NCI-H510A treated with DMSO at 0.1 percent for 48 hours (cell line): Measurements from ENCODE around the gene LGI4.

ENCODE experiments used
- DNase-seq: peaks from one replicate; lab custom pipeline; 2025; lab: John Stamatoyannopoulos, UW

Gene LGI4

GRCh38 chr19:35123573-35123972, 11.3 kb downstream of the LGI4 start:
- DNase-seq = no peak

GRCh38 chr19:35122687-35123551, 11.9 kb downstream of the LGI4 start:
- no peak for DNase-seq

GRCh38 chr19:35120898-35121297, 14.0 kb downstream of the LGI4 start:
- DNase-seq = no peak

GRCh38 chr19:35120492-35120891, 14.4 kb downstream of the LGI4 start:
- no peak for DNase-seq

- DNase-seq = no peak
Measured at GRCh38 chr19:35119578-35120155, 15.2 kb downstream of the LGI4 start.

GRCh38 chr19:35119091-35119490, 15.8 kb downstream of the LGI4 start:
- DNase-seq = no peak

GRCh38 chr19:35118268-35119020, 16.4 kb downstream of the LGI4 start:
- DNase-seq = no peak

GRCh38 chr19:35117799-35118198, 17.1 kb downstream of the LGI4 start:
- DNase-seq = no peak

GRCh38 chr19:35117116-35117515, 17.7 kb downstream of the LGI4 start:
- DNase-seq = no peak

GRCh38 chr19:35116072-35116801, 18.6 kb downstream of the LGI4 start:
- DNase-seq = no peak

GRCh38 chr19:35115177-35115951, 19.5 kb downstream of the LGI4 start, which contains the start of gene FXYD3:
FXYD3 (plus strand) TSS chr19:35115823; CDS start chr19:35119377, 3,554 bp downstream.
- no peak for DNase-seq

GRCh38 chr19:35114353-35115176, 20.3 kb downstream of the LGI4 start:
- no peak for DNase-seq

- no peak for DNase-seq
Measured at GRCh38 chr19:35112995-35113688, 21.7 kb downstream of the LGI4 start.

- no peak for DNase-seq
Measured at GRCh38 chr19:35110974-35111373, 23.9 kb downstream of the LGI4 start.

GRCh38 chr19:35109395-35110112, 25.3 kb downstream of the LGI4 start:
- no peak for DNase-seq

GRCh38 chr19:35108730-35109129, 26.1 kb downstream of the LGI4 start:
- DNase-seq = no peak

- DNase-seq = no peak
Measured at GRCh38 chr19:35107545-35107944, 27.3 kb downstream of the LGI4 start.

- DNase-seq = no peak
Measured at GRCh38 chr19:35106898-35107541, 27.8 kb downstream of the LGI4 start.

- DNase-seq = no peak
Measured at GRCh38 chr19:35106291-35106583, 28.6 kb downstream of the LGI4 start.
